A549 (cell line): ENCODE results near the gene DIO1.

Experiments
- EP300 ChIP-seq, 2 experiments: fragments of >200 bp; sonication (Bioruptor Twin); formaldehyde crosslinking; IDR thresholded peaks; 2 replicates in 1 of 2; 3 replicates in 1 of 2; pipeline ENCODE4 v1.6.1; 2016 to 2017
- HMGXB4 ChIP-seq: fragments of 250-450 bp; sonication (Bioruptor Pico); IDR thresholded peaks from 2 replicates; pipeline ENCODE4 v1.5.0; 2021; ENCODE audit warnings: mild to moderate bottlenecking, moderate library complexity, borderline replicate concordance
- NR3C1 ChIP-seq: fragments of >200 bp; sonication (Bioruptor Twin); formaldehyde crosslinking; IDR thresholded peaks from 3 replicates; pipeline ENCODE4 v1.6.1; 2017
- USF2 ChIP-seq: fragments of 450-650 bp; IDR thresholded peaks from 2 replicates; pipeline ENCODE4 v1.6.1; 2014; ENCODE audit warnings: antibody characterized with exemption
- ZNF302 ChIP-seq: fragments of 250-450 bp; sonication (Bioruptor Pico); IDR thresholded peaks from 2 replicates; pipeline ENCODE4 v1.9.0; 2021; ENCODE audit warnings: inconsistent platforms, mild to moderate bottlenecking, moderate library complexity
- TF ChIP-seq, protein P1 (sequence below): fragments of >200 bp; sonication (Bioruptor Twin); formaldehyde crosslinking; IDR thresholded peaks from 3 replicates; pipeline ENCODE4 v1.5.1; 2016

GRCh38 chr1:53860967-53861411 lies 33.0 kb upstream of the DIO1 start:
- TF ChIP-seq, protein P1, sequence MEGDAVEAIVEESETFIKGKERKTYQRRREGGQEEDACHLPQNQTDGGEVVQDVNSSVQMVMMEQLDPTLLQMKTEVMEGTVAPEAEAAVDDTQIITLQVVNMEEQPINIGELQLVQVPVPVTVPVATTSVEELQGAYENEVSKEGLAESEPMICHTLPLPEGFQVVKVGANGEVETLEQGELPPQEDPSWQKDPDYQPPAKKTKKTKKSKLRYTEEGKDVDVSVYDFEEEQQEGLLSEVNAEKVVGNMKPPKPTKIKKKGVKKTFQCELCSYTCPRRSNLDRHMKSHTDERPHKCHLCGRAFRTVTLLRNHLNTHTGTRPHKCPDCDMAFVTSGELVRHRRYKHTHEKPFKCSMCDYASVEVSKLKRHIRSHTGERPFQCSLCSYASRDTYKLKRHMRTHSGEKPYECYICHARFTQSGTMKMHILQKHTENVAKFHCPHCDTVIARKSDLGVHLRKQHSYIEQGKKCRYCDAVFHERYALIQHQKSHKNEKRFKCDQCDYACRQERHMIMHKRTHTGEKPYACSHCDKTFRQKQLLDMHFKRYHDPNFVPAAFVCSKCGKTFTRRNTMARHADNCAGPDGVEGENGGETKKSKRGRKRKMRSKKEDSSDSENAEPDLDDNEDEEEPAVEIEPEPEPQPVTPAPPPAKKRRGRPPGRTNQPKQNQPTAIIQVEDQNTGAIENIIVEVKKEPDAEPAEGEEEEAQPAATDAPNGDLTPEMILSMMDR, result peak; percentile 78
- TF ChIP-seq USF2 (no peak), NR3C1 (no peak), HMGXB4 (CRISPR knock-in tag) (no peak), EP300 (IDR thresholded peaks at IDR 0.05) (no peak), ZNF302 (CRISPR knock-in tag) (no peak)
